Right lung (tissue), 5 donors: ENCODE measurements around the gene KIF23. TPM values are rescaled to one million over a fixed set of nuclear protein-coding genes. Genes with fewer than 3 reads are reported as not detected.
"Not testable (repeated sequence)": the region's sequence is repeated elsewhere in the genome, so short reads cannot be mapped to it uniquely, and the experiment has no call there.

Experiments used
- DNase-seq, 2 donors: peaks; one replicate each; pipeline ENCODE4 v3.0.0-alpha.2; 2013
- polyA plus RNA-seq, 5 donors: library from polyadenylated mRNA; unstranded; fragments of 120-200 nt; gene quantifications; one replicate each; pipeline versions ENCODE4 v1.2.1 to v1.2.3, GENCODE V29; 2013; ENCODE audit warnings: inconsistent platforms in 1 of 5, low replicate concordance in 1 of 5; ENCODE audit not compliant: insufficient read length in 5 of 5, insufficient read depth in 1 of 5

The KIF23 gene
- polyA plus RNA-seq, 5 donors = 20.6 to 70.2 (median 43.0) TPM

DNA sequence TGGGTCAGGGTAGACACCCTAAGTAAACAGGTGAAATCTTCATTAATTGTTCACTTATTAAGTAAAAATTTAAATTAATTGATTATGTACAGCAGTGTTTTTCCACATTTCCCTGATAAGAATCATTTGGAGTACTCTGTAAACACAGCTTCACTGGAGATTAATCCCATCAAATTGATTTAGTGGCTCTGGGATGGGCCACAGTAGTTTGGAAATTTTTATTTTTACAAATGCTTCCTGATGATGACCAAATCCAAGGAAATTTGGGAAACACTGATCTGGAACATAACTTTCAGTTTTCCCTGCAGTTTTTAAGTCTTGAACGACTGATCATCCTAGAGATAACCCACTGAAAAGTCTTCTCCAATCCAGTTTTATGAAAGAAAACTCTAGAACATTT, 19.7 kb downstream of the KIF23 start:
- no peak for DNase-seq

DNA sequence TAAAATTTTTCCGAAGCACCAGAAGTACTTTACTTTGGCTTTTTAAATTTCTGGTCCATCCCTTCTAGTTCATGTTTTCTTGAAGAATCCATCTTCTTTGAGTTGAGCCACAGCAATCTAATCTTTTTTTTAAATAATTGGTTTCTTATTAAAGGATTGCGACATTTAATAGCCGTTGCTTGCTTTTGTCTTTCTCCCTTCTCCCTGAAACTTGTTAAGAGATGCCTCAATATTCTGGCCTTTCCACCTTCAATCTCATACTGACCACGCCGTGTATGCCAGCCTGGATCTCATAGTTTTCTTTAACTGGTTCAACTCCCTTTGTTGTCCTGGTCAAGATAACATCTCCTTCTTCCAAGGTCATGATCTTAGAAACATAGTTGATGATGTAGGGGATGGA, 20.1 kb downstream of the KIF23 start:
- no peak for DNase-seq

DNA sequence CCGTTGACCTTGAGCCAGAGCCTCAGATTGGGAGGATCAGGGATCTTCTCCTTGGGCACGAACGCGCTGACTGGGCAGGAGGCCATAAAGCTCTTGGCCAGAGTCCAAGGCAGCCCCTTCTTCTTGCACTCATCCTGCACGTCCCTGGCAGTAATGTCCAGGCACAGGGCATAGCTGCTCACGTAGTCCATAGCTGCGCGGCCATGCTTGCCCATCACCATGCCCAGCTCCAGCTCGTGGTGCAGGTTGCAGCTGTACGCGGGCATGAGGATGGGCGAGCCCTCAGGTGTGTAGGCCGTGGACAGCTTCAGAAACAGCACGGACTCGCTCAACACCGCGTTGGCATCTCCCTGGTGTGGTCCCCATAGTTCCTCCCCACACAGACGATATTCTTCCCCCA, 20.5 kb downstream of the KIF23 start:
- no peak for DNase-seq

DNA sequence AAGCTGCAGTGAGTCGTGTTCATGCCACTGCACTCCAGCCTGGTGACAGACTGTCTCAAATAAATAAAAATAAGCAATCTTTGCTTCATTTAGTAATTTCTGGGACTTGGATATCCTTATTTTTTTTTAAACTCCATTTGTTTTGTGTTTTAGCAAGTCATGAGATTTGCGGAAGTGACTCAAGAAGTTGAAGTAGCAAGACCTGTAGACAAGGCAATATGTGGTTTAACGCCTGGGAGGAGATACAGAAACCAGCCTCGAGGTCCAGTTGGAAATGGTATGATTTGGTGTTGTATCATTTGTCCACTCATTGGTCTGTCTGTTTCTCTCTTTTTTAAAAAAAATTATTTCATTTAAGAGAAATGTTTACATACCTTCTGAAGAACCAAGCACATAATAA, 21.8 kb downstream of the KIF23 start:
- no peak for DNase-seq

DNA sequence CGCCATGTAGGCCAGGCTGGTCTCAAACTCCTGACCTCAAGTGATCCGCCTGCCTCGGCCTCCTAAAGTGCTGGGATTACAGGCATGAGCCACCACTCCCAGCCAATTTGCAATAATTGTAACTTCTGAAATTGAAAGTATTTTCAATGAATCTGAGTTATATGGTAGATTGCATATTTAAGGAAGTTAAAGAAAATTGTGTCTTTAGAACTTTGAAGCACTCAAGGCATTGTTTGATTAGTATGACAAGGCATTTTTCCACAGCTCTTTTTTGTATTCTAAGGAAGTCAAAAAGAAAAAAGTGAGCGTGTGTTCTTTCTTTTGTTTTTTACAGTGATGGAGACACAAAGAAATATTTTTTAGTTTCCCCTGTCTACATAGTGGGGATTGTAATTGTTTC, 22.8 kb downstream of the KIF23 start:
- DNase-seq = no peak

DNA sequence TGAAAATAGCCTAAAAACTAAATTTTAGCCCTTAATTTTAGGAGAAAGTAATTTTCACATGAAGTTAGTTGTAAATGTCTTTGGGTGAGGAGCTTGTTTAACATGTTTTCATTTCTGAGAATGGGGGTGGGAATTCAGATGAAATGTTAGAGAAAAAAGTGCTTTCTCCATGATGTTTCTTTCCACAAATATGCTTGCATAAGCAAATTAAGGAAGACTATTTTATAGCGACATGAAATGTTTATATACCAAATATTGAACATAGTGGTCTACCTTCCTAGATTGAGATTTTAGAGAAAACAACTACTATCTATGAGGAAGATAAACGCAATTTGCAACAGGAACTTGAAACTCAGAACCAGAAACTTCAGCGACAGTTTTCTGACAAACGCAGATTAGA, 25.5 kb downstream of the KIF23 start:
- no peak for DNase-seq

DNA sequence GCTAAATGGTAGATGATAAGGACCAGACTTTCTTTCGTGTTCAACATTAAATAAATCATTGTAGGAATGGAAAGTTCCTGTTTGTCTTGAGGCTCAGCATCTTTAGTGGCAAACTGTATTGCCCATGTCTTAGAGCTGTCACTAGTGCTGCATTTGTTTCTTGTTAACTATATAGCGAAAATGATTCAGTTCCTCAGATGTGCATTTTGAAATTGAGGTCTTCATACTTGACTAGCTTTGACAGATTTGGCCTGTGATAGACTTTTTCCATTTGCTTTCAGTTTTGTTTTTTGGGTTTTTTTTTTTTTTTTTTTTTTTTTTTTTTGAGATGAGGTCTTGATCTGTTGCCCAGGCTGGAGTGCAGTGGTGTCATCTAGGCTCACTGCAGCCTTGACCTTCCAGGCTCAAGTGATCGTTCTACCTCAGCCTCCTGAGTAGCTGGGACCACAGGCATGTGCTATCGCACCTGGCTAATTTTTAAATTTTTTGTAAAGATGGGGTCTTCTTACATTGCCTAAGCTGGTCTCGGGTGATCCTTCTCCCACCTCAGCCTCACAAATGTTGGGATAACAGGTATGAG, 29.0 kb downstream of the KIF23 start:
- DNase-seq = no peak

DNA sequence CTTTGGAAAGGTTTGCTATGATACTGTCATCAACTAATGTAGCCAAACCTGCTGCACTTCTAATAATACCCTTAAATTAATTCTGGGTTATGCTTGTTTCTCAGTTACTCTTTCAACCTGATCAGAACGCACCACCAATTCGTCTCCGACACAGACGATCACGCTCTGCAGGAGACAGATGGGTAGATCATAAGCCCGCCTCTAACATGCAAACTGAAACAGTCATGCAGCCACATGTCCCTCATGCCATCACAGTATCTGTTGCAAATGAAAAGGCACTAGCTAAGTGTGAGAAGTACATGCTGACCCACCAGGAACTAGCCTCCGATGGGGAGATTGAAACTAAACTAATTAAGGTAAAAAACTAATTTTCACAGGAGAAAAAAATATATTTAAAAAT, 30.5 kb downstream of the KIF23 start:
- no peak for DNase-seq

DNA sequence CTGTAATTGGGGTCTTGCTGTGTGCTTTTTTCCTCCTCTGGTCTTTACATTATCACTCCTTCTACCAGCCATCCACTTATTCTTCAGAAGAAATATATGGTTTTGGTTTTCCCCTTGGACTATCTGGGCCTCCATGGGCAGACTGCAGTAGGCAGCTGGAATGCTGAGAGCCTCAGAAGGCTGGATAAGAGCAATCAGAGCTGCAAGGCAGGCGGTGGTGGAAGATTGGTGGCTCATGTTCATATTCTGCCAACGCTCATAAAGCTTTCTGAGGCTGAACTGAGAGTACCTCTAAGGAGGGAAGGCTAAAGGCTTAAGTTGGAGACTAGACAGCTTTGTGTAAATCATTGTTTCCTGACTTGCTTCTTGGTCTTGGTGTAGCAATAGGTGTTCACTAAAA, 32.8 kb downstream of the KIF23 start:
- no peak for DNase-seq

DNA sequence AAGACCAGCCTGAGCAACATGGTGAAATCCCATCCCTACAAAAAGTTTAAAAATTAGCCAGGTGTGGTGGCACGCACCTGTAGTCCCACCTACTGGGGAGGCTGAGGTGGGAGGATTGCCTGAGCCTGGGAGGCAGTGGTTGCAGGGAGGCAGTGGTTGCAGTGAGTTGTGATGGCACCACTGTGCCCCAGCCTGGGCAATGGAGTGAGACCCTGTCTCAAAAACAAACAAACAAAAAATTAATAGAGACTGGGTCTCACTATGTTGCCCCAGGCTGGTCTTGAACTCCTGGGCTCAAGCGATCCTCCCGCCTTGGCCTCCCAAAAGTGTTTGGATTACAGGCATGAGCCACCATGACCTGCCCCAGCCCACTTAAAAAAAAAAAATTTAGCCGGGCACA, 36.1 kb downstream of the KIF23 start:
- DNase-seq = not testable (repeated sequence)

DNA sequence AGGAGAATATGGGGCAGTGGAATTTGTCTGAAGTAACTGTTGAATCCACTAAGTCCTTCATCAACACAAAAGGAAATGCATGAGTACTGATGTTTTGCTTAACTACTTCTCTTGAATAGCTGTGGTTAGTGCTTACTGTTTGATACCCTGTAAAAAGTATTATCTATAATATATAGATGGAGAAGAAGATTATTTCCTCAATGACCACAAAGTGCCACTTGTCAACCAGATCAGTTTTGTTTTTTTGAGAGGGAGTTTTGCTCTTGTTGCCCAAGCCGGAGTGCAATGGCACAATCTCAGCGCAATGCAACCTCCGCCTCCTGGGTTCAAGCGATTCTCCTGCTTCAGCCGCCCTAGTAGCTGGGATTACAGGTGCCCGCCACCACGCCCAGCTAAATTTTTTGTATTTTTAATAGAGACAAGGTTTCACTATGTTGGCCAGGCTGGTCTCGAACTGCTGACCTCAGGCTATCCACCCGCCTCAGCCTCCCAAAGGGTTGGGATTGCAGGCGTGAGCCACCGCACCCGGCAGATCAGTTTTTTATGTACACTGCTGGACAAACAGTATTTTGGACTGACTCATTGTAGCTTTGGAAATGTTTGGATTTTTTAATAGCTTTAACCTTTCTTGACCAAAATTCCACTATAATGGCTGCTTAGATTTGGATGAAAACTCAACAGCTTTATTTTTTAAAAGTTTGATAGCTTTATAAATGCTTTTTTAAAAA, 37.0 kb downstream of the KIF23 start:
- DNase-seq = no peak

DNA sequence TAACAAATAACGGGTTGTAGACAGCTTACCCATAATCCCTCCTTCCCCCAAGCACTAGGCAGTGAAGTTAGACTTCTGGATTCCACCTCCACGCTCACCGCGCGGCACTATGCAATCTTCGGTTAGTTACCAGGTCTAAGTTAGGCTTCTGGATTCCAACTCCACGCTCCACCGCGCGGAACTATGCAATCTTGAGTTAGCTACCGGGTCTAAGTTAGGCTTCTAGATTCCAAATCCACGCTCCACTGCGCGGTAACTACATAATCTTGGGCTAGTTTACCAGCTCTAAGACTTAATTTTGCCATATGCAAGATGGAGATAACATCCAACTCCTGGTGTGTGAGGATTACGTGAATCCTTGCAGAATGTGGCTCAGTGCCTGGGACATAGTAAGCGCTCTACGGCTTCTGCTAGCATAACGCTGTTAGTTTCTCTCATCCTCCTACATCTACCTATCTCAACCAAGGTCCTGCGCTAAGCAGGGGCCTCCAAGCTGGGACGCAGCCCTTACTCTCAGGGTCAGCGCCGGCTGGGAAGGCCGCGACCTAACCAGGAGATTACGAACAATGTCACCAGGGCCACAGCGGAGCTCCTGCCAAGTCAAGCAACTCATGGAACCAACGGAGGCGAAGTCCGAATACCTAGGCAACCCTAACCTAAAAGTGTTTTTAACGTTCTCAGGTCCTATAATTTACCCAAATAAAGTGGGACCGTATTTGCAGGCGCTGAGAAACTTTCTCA, 38.0 kb downstream of the KIF23 start:
- no peak for DNase-seq

DNA sequence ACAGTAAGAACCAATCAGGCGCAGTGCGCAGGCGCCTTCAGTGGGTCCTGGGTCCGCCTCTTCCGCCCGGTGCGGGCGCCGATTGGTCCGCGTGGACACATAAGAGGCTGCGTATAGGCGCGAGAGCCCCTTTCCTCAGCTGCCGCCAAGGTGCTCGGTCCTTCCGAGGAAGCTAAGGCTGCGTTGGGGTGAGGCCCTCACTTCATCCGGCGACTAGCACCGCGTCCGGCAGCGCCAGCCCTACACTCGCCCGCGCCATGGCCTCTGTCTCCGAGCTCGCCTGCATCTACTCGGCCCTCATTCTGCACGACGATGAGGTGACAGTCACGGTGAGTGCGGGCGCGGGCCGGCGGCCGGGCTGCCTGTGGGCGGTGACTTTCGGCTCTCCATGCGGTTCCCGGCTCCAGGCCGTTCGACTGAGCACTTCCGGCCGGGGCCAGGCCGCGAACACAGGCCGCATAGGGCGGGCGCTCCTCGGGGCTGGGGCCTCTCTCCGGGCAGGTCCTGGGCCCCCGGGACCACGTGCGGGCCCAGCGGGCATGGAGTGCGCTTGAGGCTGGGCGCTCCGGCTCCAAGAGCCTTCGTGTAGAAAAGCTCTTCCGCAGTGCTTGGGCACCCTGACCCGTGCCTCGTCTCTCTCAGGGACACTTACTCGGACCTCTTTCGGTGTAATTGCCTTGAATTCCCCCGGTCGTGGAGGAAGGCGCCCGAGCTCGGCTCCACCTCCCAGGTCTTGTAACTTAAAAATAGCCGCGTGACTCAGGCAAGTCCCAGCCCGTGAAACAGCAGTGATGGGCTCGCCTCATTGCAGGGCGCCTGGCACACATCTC, 38.8 kb downstream of the KIF23 start, which contains the start of gene RPLP1:
RPLP1 (plus strand) TSS at position 127 of the 830 bp plus-strand sequence; CDS start at position 258, 131 bp downstream.
- peak; percentile 95 to 97 for DNase-seq

DNA sequence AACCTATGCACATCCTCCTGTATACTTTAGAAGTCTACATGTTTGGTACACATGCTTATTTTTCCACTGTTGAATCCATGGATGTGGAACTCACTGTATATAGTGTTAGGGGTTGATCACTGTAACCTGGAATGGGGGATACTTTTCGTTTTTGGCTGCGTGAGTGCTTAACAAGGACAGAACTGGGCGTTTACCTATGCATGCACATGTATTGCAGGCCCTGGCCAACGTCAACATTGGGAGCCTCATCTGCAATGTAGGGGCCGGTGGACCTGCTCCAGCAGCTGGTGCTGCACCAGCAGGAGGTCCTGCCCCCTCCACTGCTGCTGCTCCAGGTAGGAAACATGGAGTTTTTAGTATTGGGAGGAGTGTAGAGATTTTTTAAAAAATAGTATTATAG, 40.8 kb downstream of the KIF23 start:
- no peak for DNase-seq

DNA sequence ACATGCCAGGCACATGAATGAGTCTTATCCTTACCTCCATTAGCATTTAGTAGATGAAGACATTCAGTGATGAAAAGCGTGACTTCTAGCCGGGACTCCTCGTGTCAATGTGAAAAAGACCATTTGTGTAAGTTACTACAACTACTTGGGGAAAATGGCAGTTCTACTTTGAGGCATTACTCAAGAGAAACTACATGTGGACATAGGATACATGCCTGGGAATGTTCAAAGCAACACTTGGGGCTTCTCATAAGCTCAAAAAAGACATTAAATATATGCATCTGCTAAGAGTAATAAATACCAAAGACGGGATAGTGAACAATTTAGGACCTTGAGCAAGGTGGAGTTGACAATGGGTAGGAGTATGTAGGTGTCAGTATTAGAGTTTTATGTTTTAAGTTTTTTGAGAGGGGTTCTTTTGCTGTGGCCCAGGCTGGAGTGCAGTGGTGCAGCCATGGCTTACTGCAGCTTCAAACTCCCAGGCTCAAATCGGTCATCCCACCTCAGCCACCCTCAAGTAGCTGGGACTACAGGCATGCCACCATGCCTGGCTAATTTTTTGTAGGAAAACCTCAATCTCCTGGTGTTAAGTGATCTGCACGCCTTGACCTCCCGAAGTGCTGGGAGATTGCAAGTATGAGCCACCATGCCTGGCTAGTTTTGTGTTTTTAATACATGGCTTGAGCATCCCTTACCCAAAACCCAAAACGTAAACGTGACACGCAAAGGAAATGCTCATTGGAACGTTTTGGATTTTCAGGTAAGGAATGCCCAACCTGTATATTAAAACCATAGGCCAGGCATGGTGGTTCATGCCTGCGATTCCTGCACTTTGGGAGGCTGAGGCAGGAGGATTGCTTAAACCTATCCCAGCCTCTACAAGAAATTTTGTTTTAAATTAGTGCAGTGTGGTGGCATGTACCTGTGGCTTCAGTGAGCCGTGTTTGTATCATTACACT, 42.3 kb downstream of the KIF23 start:
- no peak for DNase-seq

DNA sequence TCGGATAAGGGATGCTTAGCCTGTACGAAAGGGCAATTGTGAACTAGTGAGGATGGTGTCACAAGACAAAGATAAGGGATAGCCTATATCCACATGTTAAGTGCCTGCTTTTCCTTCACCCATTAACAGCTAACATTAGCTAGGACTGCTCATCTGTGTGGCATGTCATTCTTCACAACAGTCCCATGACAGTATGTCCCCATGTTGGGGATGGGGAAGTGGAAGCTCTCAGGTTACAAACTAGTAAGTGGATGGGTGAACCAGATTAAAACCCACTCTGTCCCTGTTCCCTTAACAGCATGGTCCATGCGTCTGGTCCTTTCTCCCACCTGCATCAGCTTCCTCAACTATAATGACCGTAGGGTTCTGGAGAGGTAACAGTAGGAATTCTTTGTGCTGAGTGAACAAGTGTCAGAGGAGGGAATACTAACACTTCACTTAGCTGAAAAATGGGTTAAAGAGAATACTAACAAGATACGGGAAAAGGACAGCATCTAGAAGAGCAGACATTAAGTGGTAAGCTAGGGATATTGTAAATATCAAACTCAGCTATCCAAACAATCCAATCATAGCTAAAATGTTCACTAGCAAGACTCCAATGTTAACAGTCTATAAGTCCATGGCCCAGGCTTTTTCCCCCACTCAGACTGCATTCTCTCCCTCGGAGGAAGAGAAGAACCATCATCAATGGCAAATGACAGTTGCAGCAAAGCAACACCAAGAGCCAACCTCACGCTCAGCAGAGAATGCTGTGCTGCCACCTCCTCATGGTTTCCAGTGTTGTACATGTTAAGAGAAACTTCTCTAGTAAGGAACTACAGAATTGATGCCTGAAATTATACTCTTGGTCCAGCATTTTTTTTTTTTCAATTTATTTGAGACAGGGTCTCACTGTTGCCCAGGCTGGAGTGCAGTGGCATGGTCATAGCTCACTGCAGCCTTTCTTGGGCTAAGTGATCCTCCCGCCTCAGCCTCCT, 43.4 kb downstream of the KIF23 start:
- DNase-seq = no peak

DNA sequence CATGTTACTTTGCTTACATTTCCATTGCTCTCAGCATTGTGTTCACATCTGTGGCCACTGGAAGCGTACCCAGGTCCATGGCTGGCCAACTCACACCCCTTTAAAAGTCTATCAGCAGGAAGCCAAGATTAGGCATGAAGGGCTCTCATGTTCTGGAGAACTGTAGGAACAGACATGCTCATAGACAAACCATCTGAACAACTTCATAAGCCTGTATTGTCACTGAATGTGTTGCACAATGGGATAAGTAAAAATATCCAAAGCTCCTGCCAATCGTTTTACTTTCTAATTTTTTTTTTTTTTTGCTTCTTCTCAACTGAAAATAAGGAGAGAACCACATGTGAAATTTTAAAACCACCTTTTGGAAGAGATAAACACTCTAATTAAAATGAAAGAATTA, 44.9 kb downstream of the KIF23 start:
- DNase-seq = no peak

DNA sequence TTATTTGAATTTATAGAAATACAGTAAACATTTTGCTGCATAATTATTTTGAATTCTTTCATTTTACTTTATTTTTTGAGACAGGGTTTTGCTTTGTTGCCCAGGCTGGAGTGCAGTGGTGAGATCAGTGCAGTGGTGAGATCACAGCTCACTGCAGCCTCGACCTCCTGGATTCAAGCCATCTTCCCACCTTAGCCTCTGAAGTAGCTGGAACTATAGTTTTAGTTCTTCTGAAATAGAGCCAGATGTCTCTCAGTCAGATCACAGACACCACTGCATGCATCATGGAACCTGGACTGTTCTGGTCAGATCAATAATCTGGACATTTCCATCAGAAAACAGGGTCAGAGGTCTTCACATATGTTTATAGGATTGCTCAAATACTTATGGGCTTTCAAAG, 46.3 kb downstream of the KIF23 start:
- no peak for DNase-seq

DNA sequence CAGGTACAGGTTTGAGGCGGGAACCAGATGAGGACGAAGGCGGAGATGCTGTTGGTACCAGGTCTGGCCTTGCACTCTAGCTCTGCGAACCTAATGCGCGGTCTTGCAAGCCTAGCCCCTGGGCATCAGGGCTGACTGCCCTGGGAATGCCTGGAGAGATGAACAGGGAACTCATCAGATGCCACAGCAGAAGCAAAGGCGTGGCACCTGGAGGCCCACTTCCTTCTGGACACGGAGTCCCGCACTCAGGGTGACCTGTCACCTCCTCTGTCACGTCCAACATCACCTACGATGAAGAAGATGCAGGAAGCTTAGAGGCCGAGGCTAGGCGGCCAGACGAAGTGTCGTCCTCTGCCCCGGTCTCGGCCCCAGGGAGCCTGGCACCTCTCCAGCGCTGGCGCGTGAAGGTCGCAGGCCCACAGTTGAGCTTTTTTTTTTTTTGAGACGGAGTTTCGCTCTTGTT, 47.9 kb downstream of the KIF23 start:
- DNase-seq = no peak
